ENCODE results near the gene TBPL2.
A peak's percentile ranks its signal among the peaks of the same experiment; 100 is the strongest.
"Not testable (repeated sequence)": the region's sequence is repeated elsewhere in the genome, so short reads cannot be mapped to it uniquely, and the experiment has no call there.

TBPL2 gene

DNA sequence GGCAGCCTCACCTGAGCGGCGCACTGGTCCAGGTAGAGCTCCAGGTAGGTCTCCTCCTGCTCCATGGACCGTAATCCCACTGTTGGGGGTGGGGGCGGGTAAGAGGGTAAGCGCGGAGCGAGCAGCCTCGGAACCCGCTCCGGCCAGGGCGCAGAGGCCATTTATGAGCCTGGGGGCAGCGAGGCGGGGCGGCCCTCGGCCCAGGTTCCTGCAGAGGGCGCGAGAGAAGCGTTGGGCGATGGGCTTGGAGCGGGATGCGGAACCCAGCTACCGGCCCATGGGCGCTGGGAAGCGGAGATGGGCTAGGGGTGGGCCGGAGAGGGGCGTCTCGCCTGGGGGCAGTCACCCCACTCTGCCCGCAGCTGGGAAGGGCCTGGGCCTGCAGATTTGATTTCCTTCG, at the start of gene TBPL2:
TSS of gene TBPL2 (minus strand) at position 232 of the 400 bp plus-strand sequence. CDS start at position 65, 167 bp downstream.
- peak; percentile 85 for DNase-seq (ENCODE audit: low read depth, low spot score)

DNA sequence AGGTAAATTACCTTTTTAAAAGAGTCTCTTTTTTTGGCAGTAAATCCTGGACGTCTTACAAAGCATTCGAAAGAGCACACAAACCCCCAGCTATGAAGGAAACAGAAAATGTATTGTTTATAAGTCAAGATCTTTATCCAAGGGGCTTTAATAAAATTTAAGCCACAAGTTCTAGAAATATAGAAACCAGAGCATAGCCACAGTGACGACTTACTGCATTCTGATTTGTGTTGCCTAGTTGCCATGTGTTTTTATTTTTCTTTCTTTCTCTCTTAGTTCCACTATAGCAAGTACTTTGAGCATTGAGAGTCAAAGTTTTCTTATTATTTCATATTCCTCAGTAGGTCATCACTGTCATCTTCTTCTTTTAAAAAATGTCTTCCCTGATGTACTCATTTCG, 47.8 kb upstream of the TBPL2 start:
- DNase-seq (ENCODE audit: low read depth, low spot score) = no peak

DNA sequence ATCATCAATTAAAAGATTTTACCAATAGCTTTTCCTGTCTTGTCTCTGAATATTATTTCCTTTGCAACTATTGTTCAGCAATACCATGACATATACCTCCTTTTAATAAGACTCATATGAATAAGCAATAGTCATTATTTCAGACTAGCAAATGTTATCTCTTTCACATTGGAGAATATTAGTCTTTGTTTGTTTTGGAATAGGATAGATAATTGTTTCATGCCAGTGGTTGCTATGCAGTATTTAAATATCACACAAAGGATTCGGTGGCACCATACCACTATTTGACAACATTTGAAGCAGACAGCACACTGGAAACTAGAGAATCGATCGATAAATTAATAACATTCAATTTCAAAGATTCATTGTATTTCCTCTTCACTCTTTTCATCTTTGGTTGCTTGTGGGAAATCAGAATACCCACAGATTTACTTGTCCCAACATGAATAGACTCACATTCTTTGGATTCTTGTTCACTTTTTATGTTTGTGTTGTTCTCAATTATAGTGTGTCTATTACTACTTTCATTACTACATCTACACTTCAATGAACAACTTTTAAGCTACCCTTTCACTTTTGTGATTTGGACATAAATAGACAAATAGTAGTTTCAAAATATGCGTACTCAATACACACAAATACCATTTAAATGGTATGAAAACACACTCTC, 42.7 kb upstream of the TBPL2 start:
- no peak for DNase-seq (ENCODE audit: low read depth, low spot score)

DNA sequence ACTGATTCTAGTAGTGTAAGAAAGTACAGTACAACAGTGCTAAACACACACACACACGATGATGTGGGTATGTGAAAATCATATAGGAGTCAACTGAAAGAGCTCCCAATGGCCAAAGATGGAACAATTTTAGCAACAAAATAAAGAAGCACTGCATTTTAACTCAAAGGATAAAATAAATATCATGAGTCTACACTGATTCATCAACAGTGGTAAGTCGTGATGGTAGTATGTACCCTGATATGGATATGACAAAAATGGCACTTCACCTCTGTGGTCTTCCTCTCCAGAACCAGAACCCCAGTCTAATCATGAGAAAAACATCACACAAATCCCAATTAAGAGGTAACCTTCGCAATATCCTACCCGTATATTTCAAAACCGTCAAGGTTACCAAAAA, 41.4 kb upstream of the TBPL2 start:
- no peak for DNase-seq (ENCODE audit: low read depth, low spot score)

DNA sequence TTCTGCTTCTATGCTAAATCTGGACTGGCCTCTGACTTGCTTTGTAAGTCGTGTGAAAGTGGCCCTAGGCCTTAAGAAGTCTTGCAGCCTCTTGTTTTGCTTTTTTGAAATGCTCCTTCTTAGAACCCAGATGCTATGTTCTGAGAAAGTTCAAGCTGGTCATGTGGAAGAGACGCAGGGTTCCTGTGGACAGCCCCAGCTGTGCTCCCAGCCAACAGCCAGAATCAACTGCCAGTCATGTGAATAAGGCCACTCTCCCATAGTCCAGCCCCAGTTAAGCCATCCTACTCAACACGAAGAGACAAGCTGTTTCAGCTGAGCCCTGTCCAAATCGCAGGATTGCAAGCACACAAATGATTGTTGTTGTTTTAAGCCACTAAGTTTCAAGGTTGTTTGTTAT, 37.3 kb upstream of the TBPL2 start:
- no peak for DNase-seq (ENCODE audit: low read depth, low spot score)

DNA sequence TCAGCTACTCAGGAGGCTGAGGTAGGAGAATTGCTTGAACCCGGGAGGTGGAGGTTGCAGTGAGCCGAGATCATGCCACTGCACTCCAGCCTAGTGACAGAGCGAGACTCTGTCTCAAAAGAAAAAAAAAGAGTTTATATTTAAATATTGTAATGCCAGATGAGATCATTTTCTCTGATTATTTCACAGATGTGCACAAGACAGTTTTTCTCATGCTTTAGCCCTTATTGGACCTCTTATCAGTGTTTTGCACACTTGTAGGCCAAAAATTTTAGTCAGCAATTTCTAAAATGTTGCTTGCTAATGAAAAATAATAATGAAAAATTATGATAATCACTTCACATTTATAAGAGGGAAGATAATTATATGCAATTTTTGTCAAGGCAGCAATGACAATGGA, 36.0 kb upstream of the TBPL2 start:
- DNase-seq (ENCODE audit: low read depth, low spot score) = not testable (repeated sequence)

DNA sequence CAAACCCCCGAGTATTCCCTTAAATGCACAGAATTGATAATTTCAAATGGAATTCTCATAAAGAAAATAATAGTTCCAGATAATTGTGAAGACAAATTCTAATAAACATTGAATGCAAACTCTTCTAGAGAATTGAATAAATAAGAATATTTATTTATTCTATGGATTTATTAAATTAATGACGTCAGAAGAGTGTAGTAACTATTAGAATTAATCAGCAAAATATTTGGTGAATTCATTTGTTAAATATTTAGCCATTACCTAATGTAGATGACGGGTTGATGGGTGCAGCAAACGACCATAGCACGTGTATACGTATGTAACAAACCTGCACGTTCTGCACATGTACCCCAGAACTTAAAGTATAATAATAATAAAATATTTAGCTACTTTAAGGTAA, 33.4 kb upstream of the TBPL2 start:
- DNase-seq (ENCODE audit: low read depth, low spot score) = no peak

DNA sequence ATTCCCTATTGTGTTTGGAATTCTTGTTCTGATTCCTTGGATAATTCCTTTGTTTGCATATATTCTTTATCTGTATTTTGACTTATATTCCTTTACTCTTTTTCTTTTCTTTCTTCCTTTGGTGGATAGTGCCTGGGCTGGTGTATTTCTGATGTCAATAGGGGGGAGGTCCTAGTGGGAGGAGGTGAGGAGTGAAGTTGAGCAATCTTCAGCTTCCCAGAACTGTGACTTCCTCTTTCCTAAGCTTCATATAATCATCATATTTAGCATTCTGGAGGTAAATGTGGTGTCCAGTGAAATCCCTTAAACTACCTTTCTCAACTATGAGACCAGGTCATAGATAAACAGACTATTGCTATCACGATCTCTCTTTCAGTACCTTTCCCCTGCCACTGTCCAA, 29.6 kb upstream of the TBPL2 start:
- DNase-seq (ENCODE audit: low read depth, low spot score) = no peak

DNA sequence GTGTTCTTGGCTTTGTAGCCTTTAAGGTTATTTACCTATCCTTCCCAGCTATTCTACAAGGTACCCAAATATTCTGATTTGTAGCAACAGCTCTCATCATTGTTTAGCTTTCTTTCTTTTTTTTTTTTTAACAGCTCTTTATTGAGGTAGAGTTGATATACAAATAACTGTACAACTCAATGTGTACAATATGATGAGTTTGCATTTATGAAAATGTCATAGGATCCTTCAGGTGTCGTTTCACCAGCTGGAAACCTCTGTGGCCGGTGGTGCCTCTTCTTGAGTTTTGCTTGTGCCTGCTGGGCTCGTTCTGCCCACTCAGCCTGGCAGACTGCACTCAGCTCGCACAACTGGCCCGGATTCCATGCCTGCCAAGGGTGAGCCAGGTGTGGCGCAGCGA, 26.9 kb upstream of the TBPL2 start:
- DNase-seq (ENCODE audit: low read depth, low spot score) = no peak

DNA sequence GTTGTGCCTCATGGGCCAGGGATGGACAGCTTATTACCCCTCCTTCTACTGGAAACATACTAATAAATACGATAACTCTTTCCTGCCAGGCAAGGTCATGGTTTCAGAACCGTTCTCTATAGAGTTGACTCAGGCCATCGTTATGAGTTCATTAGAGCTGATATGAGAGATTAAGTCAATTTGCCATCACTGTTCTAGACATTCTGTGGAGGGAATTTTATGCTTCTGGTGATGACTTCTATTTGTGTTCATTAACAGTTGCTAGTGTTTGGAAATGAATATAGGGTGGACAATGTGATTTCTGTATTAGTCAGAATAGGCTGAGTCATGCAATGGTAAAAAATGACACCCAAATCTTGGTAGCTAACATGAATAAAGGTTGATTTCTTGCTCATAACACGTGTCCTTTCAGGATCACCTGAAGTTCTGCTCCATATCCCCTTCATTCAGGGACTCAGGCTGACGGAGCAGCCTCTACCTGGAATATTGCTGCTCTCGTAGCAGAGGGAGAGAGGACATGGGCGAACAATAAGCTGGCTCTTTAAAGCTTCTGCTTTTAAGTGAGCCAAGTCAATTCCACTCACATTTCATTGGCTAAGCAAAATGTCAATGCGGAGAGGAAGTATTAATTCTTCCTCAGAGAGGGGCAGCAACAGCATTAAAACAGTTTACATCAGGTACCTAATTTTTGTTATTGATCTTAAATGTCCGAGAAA, 18.5 kb upstream of the TBPL2 start:
- no peak for DNase-seq (ENCODE audit: low read depth, low spot score)

DNA sequence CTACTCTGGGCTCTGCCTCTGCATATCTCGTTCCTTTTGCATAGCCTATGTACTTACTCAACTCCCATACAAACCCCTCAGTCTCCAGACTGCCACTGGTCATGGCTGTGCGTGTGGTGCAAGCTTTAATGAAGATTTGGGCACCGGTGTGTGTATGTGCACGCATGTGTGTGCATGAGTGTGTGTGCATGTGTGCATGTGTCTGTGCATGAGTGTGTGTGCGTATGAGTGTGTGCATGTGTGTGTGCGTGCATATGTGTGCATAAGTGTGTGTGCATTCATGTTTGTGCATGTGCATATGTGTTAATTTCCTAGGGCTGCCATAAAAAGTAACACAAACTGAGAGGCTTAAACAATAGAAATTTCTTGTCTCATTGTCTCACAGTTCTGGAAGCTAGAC, 17.1 kb upstream of the TBPL2 start:
- DNase-seq (ENCODE audit: low read depth, low spot score) = no peak

DNA sequence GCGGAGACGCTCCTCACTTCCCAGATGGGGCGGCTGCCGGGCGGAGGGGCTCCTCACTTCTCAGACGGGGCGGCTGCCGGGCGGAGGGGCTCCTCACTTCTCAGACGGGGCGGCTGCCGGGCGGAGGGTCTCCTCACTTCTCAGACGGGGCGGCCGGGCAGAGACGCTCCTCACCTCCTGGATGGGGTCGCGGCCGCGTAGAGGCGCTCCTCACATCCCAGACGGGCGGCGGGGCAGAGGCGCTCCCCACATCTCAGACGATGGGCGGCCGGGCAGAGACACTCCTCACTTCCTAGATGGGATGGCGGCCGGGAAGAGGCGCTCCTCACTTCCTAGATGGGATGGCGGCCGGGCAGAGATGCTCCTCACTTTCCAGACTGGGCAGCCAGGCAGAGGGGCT, 16.0 kb upstream of the TBPL2 start:
- DNase-seq (ENCODE audit: low read depth, low spot score) = not testable (repeated sequence)

DNA sequence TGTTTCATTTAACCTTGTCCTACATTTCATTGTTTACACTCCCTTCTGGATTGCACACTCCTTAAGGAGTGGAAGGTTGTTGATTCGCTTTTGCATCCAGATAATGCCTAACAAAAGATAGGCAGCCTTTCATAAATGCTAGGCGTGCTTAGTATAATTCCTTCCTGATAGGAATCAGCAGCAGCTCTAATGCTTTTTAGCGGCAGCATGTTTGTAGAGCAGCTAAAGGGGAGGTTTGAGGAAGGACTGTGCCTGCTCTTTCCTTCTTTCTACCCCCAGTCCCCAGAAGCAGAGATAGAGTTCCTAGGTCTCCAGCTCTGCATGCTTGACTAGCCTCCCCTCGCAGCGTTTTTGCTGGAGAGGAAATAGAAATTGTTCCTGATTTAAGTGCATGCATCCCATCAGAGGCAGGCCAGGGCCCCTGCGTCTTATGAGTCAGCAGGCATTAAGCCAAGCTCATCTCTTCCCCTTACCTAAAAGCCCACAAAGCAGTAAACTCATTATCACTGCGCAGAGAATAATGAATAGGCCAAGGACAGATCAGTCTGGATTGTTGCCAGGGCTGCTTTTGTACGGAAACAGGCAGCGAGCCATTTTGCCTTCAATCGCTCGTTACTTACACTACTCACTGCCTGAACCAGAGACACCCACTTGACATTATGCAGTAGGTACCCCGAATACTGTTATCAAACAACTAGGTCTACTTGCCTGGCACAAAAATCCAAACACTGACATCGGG, 14.0 kb upstream of the TBPL2 start:
- peak; percentile 57 for DNase-seq (ENCODE audit: low read depth, low spot score)

DNA sequence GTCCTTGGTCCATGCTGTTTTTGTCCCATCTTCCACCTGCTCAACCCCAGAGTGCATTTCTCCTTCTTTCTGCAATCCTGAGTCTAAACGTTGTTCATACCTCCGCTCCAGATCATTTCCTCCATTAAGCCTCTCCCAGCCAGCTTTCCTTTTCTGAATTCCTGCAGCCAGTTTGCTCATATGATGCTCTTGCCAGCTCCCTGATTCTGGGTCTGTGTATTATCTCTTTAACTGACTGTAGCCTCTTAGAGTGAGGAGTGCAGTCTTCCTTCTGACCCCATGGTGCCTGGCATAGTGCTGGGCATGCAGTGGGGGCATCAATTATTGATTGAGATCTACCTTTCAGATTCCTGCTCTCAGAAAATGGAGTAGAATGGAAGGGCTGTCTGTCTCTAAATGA, 11.5 kb upstream of the TBPL2 start:
- DNase-seq (ENCODE audit: low read depth, low spot score) = no peak

DNA sequence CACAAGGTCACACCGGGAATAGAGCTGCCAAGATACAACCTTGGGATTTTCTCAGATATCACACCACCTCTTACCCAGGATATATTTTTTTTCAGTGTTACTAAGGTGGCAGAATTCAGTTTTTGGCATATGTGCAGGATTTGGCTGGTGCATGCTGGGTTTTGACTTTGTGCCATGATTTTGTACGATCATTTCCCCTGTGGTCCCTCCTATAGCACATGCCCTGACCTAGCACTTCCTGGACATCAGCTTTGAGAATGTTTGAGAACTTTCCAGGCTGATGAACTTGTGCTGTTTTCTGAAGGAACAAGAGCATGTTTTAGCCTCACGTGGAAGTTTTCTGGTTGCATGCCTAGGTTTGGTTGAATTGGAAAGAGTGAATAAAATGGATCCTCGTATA, 11.0 kb upstream of the TBPL2 start:
- no peak for DNase-seq (ENCODE audit: low read depth, low spot score)

DNA sequence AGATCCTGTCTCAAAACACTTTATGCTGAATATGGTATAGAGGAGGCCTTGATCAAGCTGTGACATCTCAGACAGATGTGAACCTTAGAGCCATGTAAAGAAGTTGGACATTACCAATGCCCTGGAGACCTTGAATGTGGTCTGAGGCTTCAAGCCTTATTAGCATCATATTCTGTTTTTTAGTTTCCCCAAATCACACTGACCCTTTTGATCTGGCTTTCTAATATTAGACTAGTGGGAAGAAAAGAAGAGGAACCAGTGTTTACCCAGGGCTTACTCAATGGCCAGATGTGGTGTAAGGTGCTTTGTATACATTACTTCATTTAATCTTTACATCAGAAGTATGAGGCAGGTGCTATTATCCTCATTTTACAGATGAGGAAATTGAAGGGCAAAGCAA, 10.6 kb upstream of the TBPL2 start:
- DNase-seq (ENCODE audit: low read depth, low spot score) = no peak

DNA sequence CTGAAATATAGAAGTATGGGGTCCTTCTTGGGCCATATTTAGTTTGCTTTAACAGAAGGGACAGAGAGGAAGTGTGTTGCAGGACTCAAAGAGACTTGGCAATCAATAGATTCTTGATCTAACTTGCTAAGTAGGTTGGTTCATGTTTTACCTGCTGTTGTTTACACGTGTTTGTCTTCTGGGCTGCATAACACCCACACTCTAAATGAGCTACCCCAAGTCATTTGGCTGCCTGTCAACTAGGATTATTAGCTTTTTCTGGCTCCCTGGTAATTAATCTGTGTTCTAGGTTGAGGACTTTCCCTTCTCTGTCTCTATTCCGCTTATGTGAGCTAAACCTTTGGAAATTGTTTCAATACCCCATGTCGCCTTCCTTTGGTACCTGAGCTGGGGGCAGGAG, 10.1 kb upstream of the TBPL2 start:
- no peak for DNase-seq (ENCODE audit: low read depth, low spot score)

DNA sequence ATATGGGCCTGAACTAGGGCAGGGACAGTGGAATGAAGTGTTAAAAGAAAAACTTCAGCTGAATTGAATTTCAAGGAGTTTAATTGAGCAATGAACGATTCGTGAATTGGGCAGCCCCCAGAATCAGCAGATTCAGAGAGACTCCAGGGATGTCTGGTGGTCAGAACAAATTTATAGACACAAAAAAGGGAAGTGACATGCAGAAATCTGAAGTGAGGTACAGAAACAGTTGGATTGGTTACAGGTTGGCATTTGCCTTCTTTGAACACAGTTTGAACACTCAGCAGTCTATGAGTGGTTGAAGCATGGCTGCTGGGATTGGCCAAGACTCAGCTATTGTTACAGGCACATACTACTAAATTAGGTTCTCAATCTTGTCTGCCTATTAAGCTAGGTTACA, 9.7 kb upstream of the TBPL2 start:
- DNase-seq (ENCODE audit: low read depth, low spot score) = no peak

DNA sequence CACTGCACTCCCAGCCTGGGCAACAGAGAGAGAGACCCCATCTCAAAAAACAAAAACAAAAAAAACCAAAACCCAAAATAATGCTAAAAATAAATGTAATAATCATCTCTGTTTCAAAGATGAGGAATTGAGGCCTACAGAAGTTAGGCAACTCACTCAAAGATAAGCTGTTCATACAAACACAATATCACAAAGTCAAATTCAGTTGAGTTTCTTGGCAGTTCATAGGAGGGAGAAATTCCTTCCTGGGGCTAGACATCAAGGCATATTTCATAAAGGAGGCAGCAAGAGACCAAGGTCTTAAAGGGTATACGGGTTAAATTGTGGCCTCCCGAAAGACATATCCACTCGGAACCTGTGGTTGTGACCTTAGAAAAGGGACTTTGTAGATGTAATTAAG, 8.7 kb upstream of the TBPL2 start:
- DNase-seq (ENCODE audit: low read depth, low spot score) = no peak

DNA sequence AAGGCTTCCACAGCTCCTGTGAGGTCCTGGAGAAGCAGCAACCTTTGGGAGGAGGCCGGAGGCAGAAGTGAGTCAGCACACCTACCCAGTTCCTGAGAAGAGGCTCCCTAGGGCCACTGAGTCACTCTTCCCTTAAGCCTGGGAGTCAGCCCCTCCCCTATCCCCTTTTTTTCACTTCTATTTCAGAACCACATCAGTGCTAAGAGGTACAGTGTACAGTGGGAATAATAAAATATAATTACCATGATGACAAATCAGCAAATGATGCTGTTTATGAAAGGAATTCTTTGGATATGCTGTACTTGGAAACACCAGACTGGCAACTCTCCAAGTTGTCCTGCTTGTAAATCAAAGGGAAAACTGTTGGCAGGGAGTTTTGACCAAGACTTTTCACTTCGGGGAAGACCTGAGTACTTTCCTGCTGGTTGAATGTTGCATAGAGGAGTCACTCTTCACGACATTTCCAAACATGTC, 7.8 kb upstream of the TBPL2 start:
- DNase-seq (ENCODE audit: low read depth, low spot score) = peak; percentile 41

DNA sequence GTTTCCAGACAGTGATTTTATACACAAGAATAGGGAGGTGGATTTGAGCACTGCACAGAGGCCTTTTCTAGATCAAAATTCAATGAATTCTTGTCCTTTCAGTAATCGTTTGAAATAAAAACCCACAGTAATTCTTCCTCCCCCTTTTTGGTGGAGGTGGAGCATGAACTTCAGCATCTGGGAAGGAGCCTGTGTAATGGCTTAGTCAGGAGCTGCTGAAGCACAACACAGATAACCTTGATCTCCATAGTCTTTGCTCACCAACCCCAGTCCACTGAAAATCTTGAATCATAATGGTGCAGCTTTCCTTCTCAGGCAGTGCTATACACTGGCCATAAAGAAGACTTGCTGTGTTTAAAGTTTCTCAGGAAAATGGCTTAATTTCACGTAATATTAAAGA, 6.4 kb upstream of the TBPL2 start:
- DNase-seq (ENCODE audit: low read depth, low spot score) = no peak

DNA sequence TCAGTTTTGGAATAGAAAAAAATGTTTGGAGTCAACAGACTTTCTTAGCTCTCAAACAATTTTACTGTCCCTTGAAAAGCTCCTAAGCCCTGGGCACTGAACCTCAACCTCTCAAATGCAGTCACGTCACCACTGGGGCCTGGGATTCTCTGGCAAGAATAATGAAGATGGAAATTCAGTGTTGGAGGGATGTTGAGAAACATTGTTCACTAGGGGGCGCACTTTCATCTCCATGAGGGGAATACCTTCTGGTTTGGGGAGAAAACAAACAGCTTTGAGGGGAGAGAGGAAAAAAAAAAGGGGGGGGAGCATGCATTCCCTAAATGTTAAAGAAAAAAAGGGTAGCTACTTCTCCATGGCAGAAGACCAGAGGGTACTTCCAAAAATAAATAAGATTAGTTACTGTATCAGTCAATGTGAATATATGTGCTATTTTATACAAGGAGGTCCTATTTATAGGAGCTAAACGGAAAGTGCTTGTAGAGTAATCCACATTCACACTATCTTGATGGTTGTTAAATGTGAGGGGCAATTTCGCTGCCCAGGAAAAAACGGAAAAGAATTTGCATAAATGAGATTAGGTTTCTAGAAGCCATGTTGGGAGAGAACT, 5.8 kb upstream of the TBPL2 start:
- peak; percentile 81 for DNase-seq (ENCODE audit: low read depth, low spot score)

All from ELF-1 (cell line).